KMS-11 (cell line): Measurements from ENCODE around the gene KTN1.
A peak's percentile ranks its signal among the peaks of the same experiment; 100 is the strongest.

ENCODE experiments used
- H2AFZ ChIP-seq: fragments of 200-600 bp; sonication (generic); 2 replicates; pipeline ENCODE4 v1.6.1; 2016; ENCODE audit warnings: antibody characterized with exemption, mixed run types, low read depth
- H3K27ac ChIP-seq: fragments of 200-600 bp; sonication (generic); 2 replicates; pipeline ENCODE4 v1.6.1; 2016; ENCODE audit warnings: mild to moderate bottlenecking, mixed run types
- H3K27me3 ChIP-seq: fragments of 200-600 bp; sonication (generic); 2 replicates; pipeline ENCODE4 v1.6.1; 2017; ENCODE audit warnings: mild to moderate bottlenecking, low read depth, mixed run types, moderate library complexity; ENCODE audit not compliant: insufficient read depth
- H3K36me3 ChIP-seq: fragments of 200-600 bp; sonication (generic); 2 replicates; pipeline ENCODE4 v1.6.1; 2017; ENCODE audit warnings: mild to moderate bottlenecking, mixed run types; ENCODE audit not compliant: insufficient read depth
- H3K4me1 ChIP-seq: fragments of 200-600 bp; sonication (generic); 2 replicates; pipeline ENCODE4 v1.6.1; 2016; ENCODE audit warnings: mild to moderate bottlenecking, low read depth, mixed run types; ENCODE audit not compliant: poor library complexity, severe bottlenecking
- H3K4me2 ChIP-seq: fragments of 200-600 bp; sonication (generic); 2 replicates; pipeline ENCODE4 v1.7.0; 2016; ENCODE audit warnings: mild to moderate bottlenecking, mixed run types
- H3K4me3 ChIP-seq: fragments of 200-600 bp; sonication (generic); IDR thresholded peaks from 2 replicates; pipeline ENCODE4 v1.6.1; 2017; ENCODE audit warnings: low read depth, low read length, mixed read lengths; ENCODE audit not compliant: insufficient read depth
- H3K79me2 ChIP-seq: fragments of 200-600 bp; sonication (generic); 2 replicates; pipeline ENCODE4 v1.6.1; 2016; ENCODE audit warnings: low read depth, mixed run types; ENCODE audit not compliant: insufficient read depth
- H3K9ac ChIP-seq: fragments of 200-600 bp; sonication (generic); 2 replicates; pipeline ENCODE4 v1.6.1; 2016; ENCODE audit warnings: mild to moderate bottlenecking, mixed run types
- H4K20me1 ChIP-seq: fragments of 200-600 bp; sonication (generic); 2 replicates; pipeline ENCODE4 v1.6.1; 2016; ENCODE audit warnings: mild to moderate bottlenecking, mixed run types; ENCODE audit not compliant: insufficient read depth
- CTCF ChIP-seq: fragments of 200-600 bp; sonication (generic); conservative IDR thresholded peaks from 2 replicates; pipeline ENCODE4 v1.6.1; 2017; ENCODE audit warnings: low read depth, mild to moderate bottlenecking, antibody characterized with exemption, low read length, moderate library complexity, mixed read lengths

Gene KTN1

GRCh38 chr14:55578511-55578910 lies 1.5 kb upstream of the KTN1 start:
- Histone ChIP-seq H3K4me2 (no peak overlapping the region), H3K9ac (no peak overlapping the region), H2AFZ (no peak overlapping the region), H3K4me1 (peaks cover 19% of the 10 kb centered on the region), H3K4me3 (no peak overlapping the region), H3K27me3 (no peaks in the 10 kb centered on the region), H3K27ac (no peak overlapping the region), H4K20me1 (no peaks in the 10 kb centered on the region; the same call in 1 of the 2 replicates), H3K36me3 (no peaks in the 10 kb centered on the region), H3K79me2 (peaks cover 30% of the 10 kb centered on the region)
- no peak for TF ChIP-seq CTCF

GRCh38 chr14:55580470-55581341 lies 699 bp downstream of the KTN1 start:
- Histone ChIP-seq H3K27me3 (no peaks in the 10 kb centered on the region), H2AFZ (peak overlapping the region; percentile 26; the same call in 1 of the 2 replicates), H3K4me3 (no peak overlapping the region), H3K36me3 (no peaks in the 10 kb centered on the region), H3K27ac (peak overlapping the region; percentile 44), H4K20me1 (no peaks in the 10 kb centered on the region; the same call in 1 of the 2 replicates), H3K4me2 (peak overlapping the region; percentile 38), H3K4me1 (peaks cover 21% of the 10 kb centered on the region), H3K79me2 (peaks cover 52% of the 10 kb centered on the region), H3K9ac (peak overlapping the region; percentile 69; the same call in 1 of the 2 replicates)
- no peak for TF ChIP-seq CTCF

DNA sequence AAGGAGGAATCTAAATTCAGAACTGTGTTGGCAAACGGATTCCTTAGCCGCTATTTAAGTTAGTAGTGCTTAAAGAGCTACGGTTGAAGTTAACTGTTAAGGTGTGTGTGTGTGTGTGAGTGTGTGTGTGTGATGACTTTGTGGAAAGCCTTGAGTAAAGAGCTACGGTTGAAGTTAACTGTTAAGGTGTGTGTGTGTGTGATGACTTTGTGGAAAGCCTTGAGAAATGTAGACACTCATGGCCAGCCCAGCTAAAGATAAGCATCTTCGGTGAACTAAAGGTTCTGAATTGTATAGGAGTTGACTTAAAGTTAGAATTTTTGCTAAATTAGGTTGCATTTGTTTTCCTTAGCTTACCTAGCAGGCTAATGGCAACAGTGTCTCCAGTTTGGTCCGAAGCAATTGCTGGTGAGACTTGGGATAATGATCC lies 1.4 kb downstream of the KTN1 start:
- Histone ChIP-seq H2AFZ (peak overlapping the region; percentile 26; the same call in 1 of the 2 replicates), H3K79me2 (peaks cover 58% of the 10 kb centered on the region), H3K27ac (no peak overlapping the region; the same call in 1 of the 2 replicates)

DNA sequence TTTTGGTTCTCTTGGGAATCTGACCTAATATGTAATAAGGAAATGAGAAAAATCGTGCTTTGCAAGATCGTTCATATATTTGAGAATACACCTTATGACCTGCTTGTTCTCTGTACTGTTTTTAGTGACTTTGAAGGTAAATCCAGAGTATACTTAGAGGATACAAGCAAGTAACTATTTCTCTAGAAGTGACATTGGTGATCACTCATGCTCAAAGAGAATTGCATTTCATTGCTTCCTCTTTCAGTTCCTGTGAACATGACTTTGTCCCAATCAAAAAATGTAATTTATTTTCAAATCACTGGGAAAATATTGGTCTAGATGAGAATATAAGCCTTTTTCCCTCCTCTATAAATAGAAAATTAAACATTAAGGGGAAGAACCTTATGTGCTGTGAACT lies 2.7 kb downstream of the KTN1 start:
- no peaks in the 10 kb centered on the region; the same call in 1 of the 2 replicates for H4K20me1 ChIP-seq
- H3K9ac ChIP-seq: no peak overlapping the region

More for the DNA sequence above, 1.4 kb downstream of the KTN1 start:
- no peaks in the 10 kb centered on the region; the same call in 1 of the 2 replicates for H4K20me1 ChIP-seq
- TF ChIP-seq CTCF: no peak
- peaks cover 21% of the 10 kb centered on the region for H3K4me1 ChIP-seq
- no peaks in the 10 kb centered on the region for H3K27me3 ChIP-seq
- H3K4me3 ChIP-seq: no peak overlapping the region
- H3K9ac ChIP-seq: peak overlapping the region; percentile 69; the same call in 1 of the 2 replicates
- H3K36me3 ChIP-seq: no peaks in the 10 kb centered on the region
- peak overlapping the region; percentile 38 for H3K4me2 ChIP-seq

More for the DNA sequence above, 2.7 kb downstream of the KTN1 start:
- Histone ChIP-seq H3K4me1 (peaks cover 21% of the 10 kb centered on the region), H2AFZ (no peak overlapping the region), H3K27me3 (no peaks in the 10 kb centered on the region), H3K79me2 (peaks cover 71% of the 10 kb centered on the region), H3K36me3 (no peaks in the 10 kb centered on the region), H3K27ac (no peak overlapping the region), H3K4me3 (no peak overlapping the region), H3K4me2 (no peak overlapping the region)
- TF ChIP-seq CTCF: no peak
